ENCODE measurements around the gene ZRANB3. TPM values are rescaled to one million over a fixed set of nuclear protein-coding genes. Genes with fewer than 3 reads are reported as not detected.
"Not testable (repeated sequence)": the region's sequence is repeated elsewhere in the genome, so short reads cannot be mapped to it uniquely, and the experiment has no call there.

ZRANB3 gene
- polyA plus RNA-seq, 1 donor: 3.8 TPM

DNA sequence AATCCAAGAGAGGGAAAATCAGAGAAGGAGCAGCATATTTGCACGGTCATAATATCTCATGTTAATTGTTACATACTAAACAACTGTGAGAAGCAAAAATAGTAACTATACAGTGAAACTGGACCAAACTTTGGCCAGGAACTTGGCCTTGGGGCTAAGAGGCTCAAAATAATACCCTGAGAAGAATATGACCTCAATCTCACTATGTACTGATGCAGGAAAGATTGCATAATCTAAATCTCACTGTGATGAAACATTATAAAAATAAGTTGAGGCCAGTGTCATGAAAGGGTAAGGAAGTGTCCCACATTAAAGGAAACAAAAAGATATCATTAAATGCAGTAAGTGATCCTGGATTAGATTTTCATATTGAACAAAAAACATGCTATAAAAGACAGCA, 36.5 kb downstream of the ZRANB3 start:
- DNase-seq: no peak
- no peaks in the 10 kb centered on the region for H3K4me1 ChIP-seq (ENCODE audit: control insufficient read depth, insufficient read depth, low read length)
- no peak overlapping the region for H3K27ac ChIP-seq (ENCODE audit: low read length)
- H3K4me3 ChIP-seq (ENCODE audit: low read length): no peak overlapping the region
- no peaks in the 10 kb centered on the region for H3K36me3 ChIP-seq (ENCODE audit: control insufficient read depth, insufficient read depth, low read length)
- WGBS (ENCODE audit: insufficient coverage, low lambda C conversion rate): 100% methylated on average over 1 of the region's 1 CpG
- H3K27me3 ChIP-seq (ENCODE audit: control insufficient read depth, insufficient read depth, low read length): no peaks in the 10 kb centered on the region
- peaks cover 4% of the 10 kb centered on the region for H3K9me3 ChIP-seq (ENCODE audit: control insufficient read depth, low read depth, low read length)

DNA sequence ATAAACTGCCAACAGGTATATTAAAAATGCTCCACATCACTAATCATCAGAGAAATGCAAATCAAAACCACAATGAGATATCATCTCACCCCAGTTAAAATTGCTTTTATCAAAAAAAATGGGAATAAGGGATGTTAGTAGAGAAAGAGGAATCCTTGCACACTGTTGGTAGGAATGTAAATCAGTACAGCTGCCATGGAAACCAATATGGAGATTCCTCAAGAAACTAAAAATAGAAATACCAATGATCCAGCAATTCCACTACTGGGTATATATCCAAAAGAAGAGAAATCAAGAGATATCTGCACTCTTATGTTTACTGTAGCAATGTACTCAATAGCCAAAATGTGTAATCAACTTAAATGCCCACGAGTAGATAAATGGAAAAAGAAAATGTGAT, 40.6 kb downstream of the ZRANB3 start:
- WGBS (ENCODE audit: insufficient coverage, low lambda C conversion rate): 80% methylated on average over 1 of the region's 1 CpG
- H3K9me3 ChIP-seq (ENCODE audit: control insufficient read depth, low read depth, low read length): peaks cover 3% of the 10 kb centered on the region
- no peaks in the 10 kb centered on the region for H3K27me3 ChIP-seq (ENCODE audit: control insufficient read depth, insufficient read depth, low read length)
- no peaks in the 10 kb centered on the region for H3K4me1 ChIP-seq (ENCODE audit: control insufficient read depth, insufficient read depth, low read length)
- H3K27ac ChIP-seq (ENCODE audit: low read length): no peak overlapping the region
- H3K36me3 ChIP-seq (ENCODE audit: control insufficient read depth, insufficient read depth, low read length): no peaks in the 10 kb centered on the region
- H3K4me3 ChIP-seq (ENCODE audit: low read length): no peak overlapping the region
- DNase-seq: no peak

GRCh38 chr2:135485441-135485840, 45.6 kb downstream of the ZRANB3 start:
- Histone ChIP-seq H3K9me3 (ENCODE audit: control insufficient read depth, low read depth, low read length) (peaks cover 3% of the 10 kb centered on the region), H3K4me3 (ENCODE audit: low read length) (no peak overlapping the region), H3K27me3 (ENCODE audit: control insufficient read depth, insufficient read depth, low read length) (no peaks in the 10 kb centered on the region), H3K4me1 (ENCODE audit: control insufficient read depth, insufficient read depth, low read length) (no peaks in the 10 kb centered on the region), H3K27ac (ENCODE audit: low read length) (no peak overlapping the region), H3K36me3 (ENCODE audit: control insufficient read depth, insufficient read depth, low read length) (no peaks in the 10 kb centered on the region)
- WGBS (ENCODE audit: insufficient coverage, low lambda C conversion rate): no CpG with 5 or more reads among the region's 4 CpGs
- no peak for DNase-seq

DNA sequence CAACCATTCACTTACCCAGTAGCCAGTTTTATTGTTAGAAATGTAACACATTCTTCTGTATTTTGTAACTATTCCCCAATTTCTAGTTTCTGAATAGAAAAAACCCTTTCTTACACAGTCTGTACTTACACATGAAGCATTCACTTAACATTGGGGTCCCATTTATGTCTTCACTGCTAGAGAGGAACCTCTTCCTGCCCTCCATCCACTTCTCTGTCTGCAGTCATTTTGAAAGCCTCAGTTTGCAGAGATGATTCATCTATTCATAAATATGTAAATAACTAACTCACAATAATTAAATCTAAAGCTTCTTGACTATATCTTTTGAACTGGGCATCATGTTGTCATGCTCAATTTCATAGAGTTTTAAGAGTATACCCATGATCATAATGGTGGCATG, 55.9 kb downstream of the ZRANB3 start:
- Histone ChIP-seq H3K4me1 (ENCODE audit: control insufficient read depth, insufficient read depth, low read length) (no peaks in the 10 kb centered on the region), H3K9me3 (ENCODE audit: control insufficient read depth, low read depth, low read length) (no peaks in the 10 kb centered on the region), H3K27me3 (ENCODE audit: control insufficient read depth, insufficient read depth, low read length) (no peaks in the 10 kb centered on the region), H3K4me3 (ENCODE audit: low read length) (no peak overlapping the region), H3K36me3 (ENCODE audit: control insufficient read depth, insufficient read depth, low read length) (no peaks in the 10 kb centered on the region), H3K27ac (ENCODE audit: low read length) (no peak overlapping the region)
- no peak for DNase-seq

- WGBS (ENCODE audit: insufficient coverage, low lambda C conversion rate): no CpG with 5 or more reads among the region's 2 CpGs
- DNase-seq: no peak
Measured at GRCh38 chr2:135473567-135473966, 57.5 kb downstream of the ZRANB3 start.

GRCh38 chr2:135471106-135471505, 59.9 kb downstream of the ZRANB3 start:
- Histone ChIP-seq H3K9me3 (ENCODE audit: control insufficient read depth, low read depth, low read length) (no peaks in the 10 kb centered on the region), H3K36me3 (ENCODE audit: control insufficient read depth, insufficient read depth, low read length) (no peaks in the 10 kb centered on the region), H3K4me3 (ENCODE audit: low read length) (no peak overlapping the region), H3K27ac (ENCODE audit: low read length) (no peak overlapping the region), H3K27me3 (ENCODE audit: control insufficient read depth, insufficient read depth, low read length) (no peaks in the 10 kb centered on the region), H3K4me1 (ENCODE audit: control insufficient read depth, insufficient read depth, low read length) (no peaks in the 10 kb centered on the region)
- DNase-seq: no peak

More at GRCh38 chr2:135473567-135473966, 57.5 kb downstream of the ZRANB3 start:
- Histone ChIP-seq H3K4me1 (ENCODE audit: control insufficient read depth, insufficient read depth, low read length) (no peaks in the 10 kb centered on the region), H3K9me3 (ENCODE audit: control insufficient read depth, low read depth, low read length) (no peaks in the 10 kb centered on the region), H3K4me3 (ENCODE audit: low read length) (no peak overlapping the region), H3K27ac (ENCODE audit: low read length) (no peak overlapping the region), H3K36me3 (ENCODE audit: control insufficient read depth, insufficient read depth, low read length) (no peaks in the 10 kb centered on the region), H3K27me3 (ENCODE audit: control insufficient read depth, insufficient read depth, low read length) (no peaks in the 10 kb centered on the region)

- H3K36me3 ChIP-seq (ENCODE audit: control insufficient read depth, insufficient read depth, low read length): no peaks in the 10 kb centered on the region
- H3K4me3 ChIP-seq (ENCODE audit: low read length): no peak overlapping the region
- H3K27ac ChIP-seq (ENCODE audit: low read length): no peak overlapping the region
- peaks cover 5% of the 10 kb centered on the region for H3K9me3 ChIP-seq (ENCODE audit: control insufficient read depth, low read depth, low read length)
- DNase-seq: no peak
- H3K27me3 ChIP-seq (ENCODE audit: control insufficient read depth, insufficient read depth, low read length): no peaks in the 10 kb centered on the region
- no peaks in the 10 kb centered on the region for H3K4me1 ChIP-seq (ENCODE audit: control insufficient read depth, insufficient read depth, low read length)
Measured at GRCh38 chr2:135457279-135457678, 73.7 kb downstream of the ZRANB3 start.

- Histone ChIP-seq H3K9me3 (ENCODE audit: control insufficient read depth, low read depth, low read length) (peaks cover 5% of the 10 kb centered on the region), H3K4me1 (ENCODE audit: control insufficient read depth, insufficient read depth, low read length) (no peaks in the 10 kb centered on the region), H3K27ac (ENCODE audit: low read length) (no peak overlapping the region), H3K4me3 (ENCODE audit: low read length) (no peak overlapping the region), H3K36me3 (ENCODE audit: control insufficient read depth, insufficient read depth, low read length) (no peaks in the 10 kb centered on the region), H3K27me3 (ENCODE audit: control insufficient read depth, insufficient read depth, low read length) (no peaks in the 10 kb centered on the region)
- WGBS (ENCODE audit: insufficient coverage, low lambda C conversion rate): no CpG with 5 or more reads among the region's 1 CpG
- DNase-seq: no peak
Measured at GRCh38 chr2:135456835-135457234, 74.2 kb downstream of the ZRANB3 start.

DNA sequence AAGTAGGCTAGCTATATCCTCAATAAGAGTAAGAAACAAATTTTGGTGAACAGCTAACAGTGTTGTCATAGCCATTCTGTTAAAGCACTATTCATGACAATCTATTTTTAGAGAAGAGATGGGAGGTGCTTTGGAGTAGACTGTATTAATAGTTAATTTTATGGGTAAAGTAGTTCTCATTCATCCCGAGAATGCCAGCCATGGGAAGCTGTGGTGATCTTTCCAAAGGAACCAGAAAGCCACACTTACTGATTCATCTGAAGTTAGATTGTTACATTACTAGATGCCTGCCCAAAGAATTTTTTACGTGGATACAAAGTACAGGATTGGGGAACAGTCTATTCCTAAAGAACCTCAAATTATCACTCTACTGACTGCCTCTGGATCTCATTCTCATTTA, 74.6 kb downstream of the ZRANB3 start:
- Histone ChIP-seq H3K4me1 (ENCODE audit: control insufficient read depth, insufficient read depth, low read length) (no peaks in the 10 kb centered on the region), H3K27ac (ENCODE audit: low read length) (no peak overlapping the region), H3K27me3 (ENCODE audit: control insufficient read depth, insufficient read depth, low read length) (no peaks in the 10 kb centered on the region), H3K4me3 (ENCODE audit: low read length) (no peak overlapping the region), H3K9me3 (ENCODE audit: control insufficient read depth, low read depth, low read length) (peaks cover 6% of the 10 kb centered on the region), H3K36me3 (ENCODE audit: control insufficient read depth, insufficient read depth, low read length) (no peaks in the 10 kb centered on the region)
- WGBS (ENCODE audit: insufficient coverage, low lambda C conversion rate): 67% methylated on average over 1 of the region's 2 CpGs
- no peak for DNase-seq

- peaks cover 8% of the 10 kb centered on the region for H3K9me3 ChIP-seq (ENCODE audit: control insufficient read depth, low read depth, low read length)
- H3K27me3 ChIP-seq (ENCODE audit: control insufficient read depth, insufficient read depth, low read length): no peaks in the 10 kb centered on the region
- no peak overlapping the region for H3K4me3 ChIP-seq (ENCODE audit: low read length)
- no peak for DNase-seq
- H3K27ac ChIP-seq (ENCODE audit: low read length): no peak overlapping the region
- WGBS (ENCODE audit: insufficient coverage, low lambda C conversion rate): 100% methylated on average over 1 of the region's 1 CpG
- H3K4me1 ChIP-seq (ENCODE audit: control insufficient read depth, insufficient read depth, low read length): no peaks in the 10 kb centered on the region
- no peaks in the 10 kb centered on the region for H3K36me3 ChIP-seq (ENCODE audit: control insufficient read depth, insufficient read depth, low read length)
Measured at GRCh38 chr2:135454608-135455007, 76.4 kb downstream of the ZRANB3 start.

GRCh38 chr2:135453027-135453426, 78.0 kb downstream of the ZRANB3 start:
- no CpG with 5 or more reads among the region's 1 CpG for WGBS (ENCODE audit: insufficient coverage, low lambda C conversion rate)
- not testable (repeated sequence) for H3K9me3 ChIP-seq (ENCODE audit: control insufficient read depth, low read depth, low read length); H3K27ac ChIP-seq (ENCODE audit: low read length); H3K36me3 ChIP-seq (ENCODE audit: control insufficient read depth, insufficient read depth, low read length); H3K4me3 ChIP-seq (ENCODE audit: low read length); DNase-seq; H3K4me1 ChIP-seq (ENCODE audit: control insufficient read depth, insufficient read depth, low read length); H3K27me3 ChIP-seq (ENCODE audit: control insufficient read depth, insufficient read depth, low read length)

Data from large intestine (tissue), 3 donors.